SK-N-MC (cell line): Measurements from ENCODE around the gene MRPL53.

ENCODE experiments used
- EZH2 ChIP-seq: fragments of 200-600 bp; sonication (generic); IDR thresholded peaks from one replicate; pipeline ENCODE4 v1.6.1; 2017; ENCODE audit warnings: antibody characterized with exemption
- FOXP2 ChIP-seq: optimal IDR thresholded peaks from 2 replicates; pipeline ENCODE3; 2011; ENCODE audit warnings: mild to moderate bottlenecking, moderate library complexity; ENCODE audit not compliant: insufficient read depth; ENCODE audit errors: extremely low read length, control extremely low read depth
- POLR2AphosphoS5 ChIP-seq: IDR thresholded peaks from 2 replicates; pipeline ENCODE4 v1.6.1; 2012; ENCODE audit warnings: mild to moderate bottlenecking, low read depth, low read length, borderline replicate concordance

GRCh38 chr2:74447230-74447999 is 25.1 kb downstream of the MRPL53 start:
- TF ChIP-seq EZH2 = no peak
- no peak for TF ChIP-seq POLR2AphosphoS5
- TF ChIP-seq FOXP2 = no peak
